HG02884 (cell line): ENCODE data around the gene FAT1.

Experiments
- ATAC-seq: cut with Tn5 transposase; IDR thresholded peaks from one replicate; pipeline ENCODE4 v1.9.1; 2021; ENCODE audit warnings: mild to moderate bottlenecking, moderate library complexity; ENCODE audit not compliant: unreplicated experiment

FAT1 gene

GRCh38 chr4:186580669-186581068 is 143.0 kb downstream of the FAT1 start:
- ATAC-seq = no peak

- ATAC-seq = no peak
Observed at GRCh38 chr4:186570193-186570996, 153.3 kb downstream of the FAT1 start.

GRCh38 chr4:186569533-186570192 is 154.0 kb downstream of the FAT1 start:
- ATAC-seq = no peak

- ATAC-seq = no peak
Observed at GRCh38 chr4:186566068-186566467, 157.6 kb downstream of the FAT1 start.

- ATAC-seq = no peak
Observed at GRCh38 chr4:186563761-186564160, 159.9 kb downstream of the FAT1 start.

- ATAC-seq = no peak
Observed at GRCh38 chr4:186561748-186562147, 161.9 kb downstream of the FAT1 start.

GRCh38 chr4:186560647-186561046 is 163.0 kb downstream of the FAT1 start:
- no peak for ATAC-seq

- ATAC-seq = no peak
Observed at GRCh38 chr4:186557486-186557885, 166.2 kb downstream of the FAT1 start.

GRCh38 chr4:186557061-186557460 is 166.6 kb downstream of the FAT1 start:
- no peak for ATAC-seq

- no peak for ATAC-seq
Observed at GRCh38 chr4:186554914-186555827, 168.5 kb downstream of the FAT1 start, which contains the start of gene MTNR1A. TSS of gene MTNR1A (minus strand) at chr4:186555567. CDS start at chr4:186555365, 202 bp downstream.

GRCh38 chr4:186554539-186554913 is 169.1 kb downstream of the FAT1 start:
- ATAC-seq = no peak

GRCh38 chr4:186553717-186554116 is 169.9 kb downstream of the FAT1 start:
- ATAC-seq = no peak

GRCh38 chr4:186551849-186552248 is 171.8 kb downstream of the FAT1 start:
- ATAC-seq = no peak

GRCh38 chr4:186545436-186545835 is 178.2 kb downstream of the FAT1 start:
- no peak for ATAC-seq

GRCh38 chr4:186543206-186543605 is 180.4 kb downstream of the FAT1 start:
- no peak for ATAC-seq

GRCh38 chr4:186541801-186542200 is 181.9 kb downstream of the FAT1 start:
- no peak for ATAC-seq

- ATAC-seq = no peak
Observed at GRCh38 chr4:186537843-186538521, 185.7 kb downstream of the FAT1 start.
